HG02973 (cell line): ENCODE measurements around the gene TBC1D17.

Source experiments
- ATAC-seq: cut with Tn5 transposase; IDR thresholded peaks from one replicate; pipeline ENCODE4 v1.9.1; 2021; ENCODE audit warnings: moderate library complexity; ENCODE audit not compliant: unreplicated experiment

Gene TBC1D17

GRCh38 chr19:49933643-49934042 lies 56.1 kb downstream of the TBC1D17 start:
- no peak for ATAC-seq

GRCh38 chr19:49936549-49936948 lies 59.0 kb downstream of the TBC1D17 start:
- no peak for ATAC-seq

- ATAC-seq: no peak
Measured at GRCh38 chr19:49937750-49938381, 60.4 kb downstream of the TBC1D17 start.
